PC-3 (cell line): Measurements from ENCODE around the gene SETDB1. TPM values are rescaled to one million over a fixed set of nuclear protein-coding genes. Genes with fewer than 3 reads are reported as not detected.

ENCODE experiments used
- ATAC-seq: fragments of 200-7000 bp; cut with Tn5 transposase; 2 replicates; pipeline ENCODE4 v1.9.1; 2020; ENCODE audit warnings: mild to moderate bottlenecking, moderate library complexity
- BruUV-seq: library from RNA; stranded (reverse); fragments of 400-500 nt; replicated peaks from 2 replicates; lab custom pipeline; 2021; lab: Mats Ljungman, UMichigan
- CTCF ChIA-PET: fragments of 300-600 bp; sonication (Branson Sonifier 250); formaldehyde crosslinking; loops from one replicate; lab custom pipeline; 2022; ENCODE audit warnings: antibody characterized with exemption; lab: Charles Lee
- POLR2A ChIA-PET: fragments of 300-600 bp; sonication (Branson Sonifier 250); formaldehyde crosslinking; loops from one replicate; lab custom pipeline; 2022; ENCODE audit warnings: antibody characterized with exemption; ENCODE audit not compliant: unreplicated experiment; lab: Charles Lee
- DNase-seq: peaks from one replicate; pipeline ENCODE4 v3.0.0-alpha.2; 2015
- H2AFZ ChIP-seq: fragments of 300-600 bp; sonication (generic); 2 replicates; pipeline ENCODE4 v1.6.0; 2016; ENCODE audit warnings: antibody characterized with exemption, low read length
- H3F3A ChIP-seq: fragments of 300-600 bp; sonication (generic); one replicate; pipeline ENCODE4 v1.6.0; 2017; ENCODE audit warnings: antibody characterized with exemption, low read length, control low read depth, mild to moderate bottlenecking; ENCODE audit not compliant: unreplicated experiment
- H3K27ac ChIP-seq: fragments of 300-600 bp; sonication (generic); 2 replicates; pipeline ENCODE4 v1.5.1; 2016; ENCODE audit warnings: mild to moderate bottlenecking, low read length
- H3K27me3 ChIP-seq: fragments of 300-600 bp; sonication (generic); 2 replicates; pipeline ENCODE4 v1.6.1; 2016; ENCODE audit warnings: low read length, mixed read lengths
- H3K36me3 ChIP-seq: fragments of 300-600 bp; sonication (generic); 2 replicates; pipeline ENCODE4 v1.6.1; 2016; ENCODE audit warnings: low read depth, mixed run types, low read length, mixed read lengths
- H3K4me1 ChIP-seq: fragments of 300-600 bp; sonication (generic); 2 replicates; pipeline ENCODE4 v1.5.1; 2016; ENCODE audit warnings: low read length; ENCODE audit not compliant: insufficient read depth
- H3K4me2 ChIP-seq: fragments of 300-600 bp; sonication (generic); 2 replicates; pipeline ENCODE4 v1.6.0; 2016; ENCODE audit warnings: low read length
- H3K4me3 ChIP-seq: fragments of 300-600 bp; sonication (generic); 2 replicates; pipeline ENCODE4 v1.5.1; 2016; ENCODE audit warnings: mild to moderate bottlenecking, low read length, mixed read lengths
- H3K79me2 ChIP-seq: fragments of 300-600 bp; sonication (generic); 2 replicates; pipeline ENCODE4 v1.6.1; 2017; ENCODE audit warnings: low read length, mixed read lengths
- H3K9ac ChIP-seq: fragments of 300-600 bp; sonication (generic); 2 replicates; pipeline ENCODE4 v1.6.0; 2016; ENCODE audit warnings: mild to moderate bottlenecking, low read length
- H3K9me2 ChIP-seq: fragments of 300-600 bp; sonication (generic); replicated peaks from 2 replicates; pipeline ENCODE4 v1.6.1; 2016; ENCODE audit warnings: mixed run types, low read length, mixed read lengths
- H3K9me3 ChIP-seq: fragments of 300-600 bp; sonication (generic); 2 replicates; pipeline ENCODE4 v1.6.1; 2016; ENCODE audit warnings: low read length, mixed read lengths
- H4K20me1 ChIP-seq: fragments of 300-600 bp; sonication (generic); 2 replicates; pipeline ENCODE4 v1.6.1; 2016; ENCODE audit warnings: low read length, mixed read lengths
- CTCF ChIP-seq: fragments of 300-600 bp; sonication (generic); conservative IDR thresholded peaks from 2 replicates; pipeline ENCODE4 v1.5.1; 2017; ENCODE audit warnings: antibody characterized with exemption, low read depth, mild to moderate bottlenecking, low read length
- EZH2 ChIP-seq: fragments of 300-600 bp; sonication (generic); IDR thresholded peaks from one replicate; pipeline ENCODE4 v1.6.1; 2017; ENCODE audit warnings: antibody characterized with exemption, mild to moderate bottlenecking, low read length; ENCODE audit not compliant: unreplicated experiment
- EZH2phosphoT487 ChIP-seq: fragments of 300-600 bp; sonication (generic); IDR thresholded peaks from 2 replicates; pipeline ENCODE4 v1.6.1; 2018; ENCODE audit warnings: mild to moderate bottlenecking, antibody characterized with exemption, low read length, borderline replicate concordance
- intact Hi-C: fragments of 100-400 bp; cut with micrococcal nuclease; formaldehyde crosslinking; loops from 2 replicates; pipeline ENCODE4 v1.9.0; 2023
- total RNA-seq: library from RNA; depleted of rRNA; stranded (reverse); fragments of >200 nt; gene quantifications from 2 replicates; pipeline ENCODE4 v1.2.3, GENCODE V29; 2014

The SETDB1 gene
- total RNA-seq, 1 experiment from 2014 or later: 42.4 TPM

GRCh38 chr1:150931773-150932172, 5.6 kb downstream of the SETDB1 start:
- no peak overlapping the region for H3K9ac ChIP-seq
- peaks cover 17% of the 10 kb centered on the region for H3K79me2 ChIP-seq
- peaks cover 4% of the 10 kb centered on the region; the same call in 1 of the 2 replicates for H3K9me3 ChIP-seq
- no peak overlapping the region for H3K27ac ChIP-seq
- POLR2A ChIA-PET: no interaction called here
- H3F3A ChIP-seq: no peaks in the 10 kb centered on the region
- no peak overlapping the region for H3K4me3 ChIP-seq
- BruUV-seq: no TSS peak
- H4K20me1 ChIP-seq: no peaks in the 10 kb centered on the region
- no peak overlapping the region for H3K4me2 ChIP-seq
- no peak for ATAC-seq
- H3K4me1 ChIP-seq: peaks cover 4% of the 10 kb centered on the region; the same call in 1 of the 2 replicates
- no peaks in the 10 kb centered on the region for H3K9me2 ChIP-seq
- H2AFZ ChIP-seq: no peak overlapping the region
- CTCF ChIA-PET: no interaction called here
- intact Hi-C loops: no loop called here
- no peaks in the 10 kb centered on the region for H3K27me3 ChIP-seq
- H3K36me3 ChIP-seq: peaks cover 53% of the 10 kb centered on the region
- TF ChIP-seq EZH2 (no peak), EZH2phosphoT487 (no peak), CTCF (no peak)
- DNase-seq: no peak

- no peak overlapping the region for H3K4me2 ChIP-seq
- H4K20me1 ChIP-seq: no peaks in the 10 kb centered on the region
- no peaks in the 10 kb centered on the region for H3F3A ChIP-seq
- H3K9ac ChIP-seq: no peak overlapping the region
- no peaks in the 10 kb centered on the region for H3K4me1 ChIP-seq
- H3K79me2 ChIP-seq: no peaks in the 10 kb centered on the region
- H3K27me3 ChIP-seq: no peaks in the 10 kb centered on the region
- no TSS peak for BruUV-seq
- ATAC-seq (no peak), DNase-seq (no peak)
- ChIA-PET POLR2A (no interaction called here), CTCF (no interaction called here)
- no peaks in the 10 kb centered on the region for H3K9me3 ChIP-seq
- peaks cover 56% of the 10 kb centered on the region for H3K36me3 ChIP-seq
- H3K27ac ChIP-seq: no peak overlapping the region
- no peak overlapping the region for H3K4me3 ChIP-seq
- no peak overlapping the region for H2AFZ ChIP-seq
- intact Hi-C loops: no loop called here
- H3K9me2 ChIP-seq: no peaks in the 10 kb centered on the region
- TF ChIP-seq EZH2phosphoT487 (no peak), EZH2 (no peak), CTCF (no peak)
Observed at GRCh38 chr1:150944856-150945255, 18.7 kb downstream of the SETDB1 start.

- TF ChIP-seq EZH2 (no peak), CTCF (no peak), EZH2phosphoT487 (no peak)
- Histone ChIP-seq H3K4me3 (no peak overlapping the region), H3K36me3 (peaks cover 31% of the 10 kb centered on the region), H3K27ac (no peak overlapping the region), H3F3A (no peaks in the 10 kb centered on the region), H3K79me2 (no peaks in the 10 kb centered on the region), H2AFZ (no peak overlapping the region), H3K4me2 (no peak overlapping the region), H4K20me1 (no peaks in the 10 kb centered on the region), H3K4me1 (no peaks in the 10 kb centered on the region), H3K9me3 (no peaks in the 10 kb centered on the region), H3K9me2 (no peaks in the 10 kb centered on the region), H3K9ac (no peak overlapping the region), H3K27me3 (no peaks in the 10 kb centered on the region)
- intact Hi-C loops: no loop called here
- ChIA-PET POLR2A (no interaction called here), CTCF (no interaction called here)
- DNase-seq (no peak), ATAC-seq (no peak)
- no TSS peak for BruUV-seq
Observed at GRCh38 chr1:150954708-150955107, 28.5 kb downstream of the SETDB1 start.
